Mesenteric fat pad (tissue), 1 donor: Measurements from ENCODE around the gene CRHBP. TPM values are rescaled to one million over a fixed set of nuclear protein-coding genes. Genes with fewer than 3 reads are reported as not detected.
"Not testable (repeated sequence)": the region's sequence is repeated elsewhere in the genome, so short reads cannot be mapped to it uniquely, and the experiment has no call there.

Experiments used
- DNase-seq: peaks from one replicate; pipeline ENCODE4 v3.0.0-alpha.2; 2020; ENCODE audit warnings: low spot score
- total RNA-seq: library from RNA; stranded (reverse); fragmentation: NEBNext Ultra II Directional; extraction: Animal tissue kit (Norgen Biotek cat#: 25700); gene quantifications from one replicate; pipeline ENCODE4 v1.2.1, GENCODE V29; 2021
- donor health status: DM: yes; HTN: yes; CAD: no.

CRHBP gene
- total RNA-seq, 1 donor from 2014 or later, result 4.9 TPM

DNA sequence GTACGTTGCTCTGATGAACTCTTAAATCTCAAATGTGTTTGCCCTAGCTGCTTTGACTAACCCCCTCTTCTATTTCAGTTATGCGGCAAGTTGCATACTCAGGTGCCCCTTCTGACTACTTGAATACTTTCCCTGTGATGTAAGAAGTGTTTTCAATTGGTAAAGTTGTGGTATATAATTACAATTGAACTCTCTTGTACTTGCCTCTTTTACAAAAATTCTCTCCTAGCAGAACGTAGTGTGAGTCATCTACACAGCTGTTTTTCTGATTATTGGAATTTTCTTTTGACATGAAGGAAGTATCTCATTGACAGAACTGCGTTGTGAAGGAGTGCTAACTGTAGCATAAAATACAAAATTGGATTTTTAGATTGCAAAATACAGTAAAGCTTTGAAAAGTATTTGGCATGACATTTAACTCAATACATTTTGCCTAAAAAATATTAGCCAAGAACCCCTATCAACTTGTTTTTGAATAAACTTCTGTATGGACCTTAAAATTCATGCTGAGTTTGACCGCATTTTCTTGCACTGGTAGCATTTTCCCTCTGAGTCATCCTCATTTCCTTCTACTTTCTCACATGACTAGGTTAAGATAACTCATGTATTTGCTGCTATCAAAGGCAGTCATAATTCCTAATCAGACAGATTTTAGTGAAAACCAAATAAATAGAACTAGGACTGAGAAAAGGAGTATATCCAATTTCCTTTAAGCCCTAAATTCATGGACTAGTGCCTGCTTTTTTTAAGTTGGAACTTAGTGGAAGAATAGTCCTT is 6.3 kb downstream of the CRHBP start:
- no peak for DNase-seq

- no peak for DNase-seq
Measured at GRCh38 chr5:76960004-76960625, 7.3 kb downstream of the CRHBP start.

GRCh38 chr5:76964060-76964459 is 11.2 kb downstream of the CRHBP start:
- DNase-seq, result no peak

- DNase-seq, result no peak
Measured at GRCh38 chr5:76971511-76971910, 18.7 kb downstream of the CRHBP start.

- no peak for DNase-seq
Measured at GRCh38 chr5:76972689-76973088, 19.8 kb downstream of the CRHBP start.

DNA sequence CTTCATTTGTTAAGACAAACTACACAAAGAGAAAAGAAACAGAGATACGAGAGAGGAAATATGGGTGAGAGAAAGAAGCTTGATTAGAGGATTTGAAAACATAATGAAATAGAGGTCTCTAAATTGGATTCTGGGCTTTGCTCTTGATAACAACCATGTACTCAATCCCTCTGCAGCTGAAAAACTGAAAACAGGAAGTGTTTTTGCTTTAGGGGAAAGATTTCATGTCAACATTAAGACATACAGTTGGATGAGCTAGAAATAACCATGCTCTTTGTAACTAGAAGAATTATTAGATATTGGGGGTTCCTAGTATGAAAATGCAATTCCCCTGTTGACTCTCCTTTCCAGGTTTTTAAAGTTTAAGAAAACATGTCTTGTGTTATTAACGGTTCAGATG is 21.9 kb downstream of the CRHBP start:
- DNase-seq, result no peak

GRCh38 chr5:76978869-76979268 is 26.0 kb downstream of the CRHBP start:
- no peak for DNase-seq

GRCh38 chr5:76980518-76981144 is 27.8 kb downstream of the CRHBP start:
- no peak for DNase-seq

DNA sequence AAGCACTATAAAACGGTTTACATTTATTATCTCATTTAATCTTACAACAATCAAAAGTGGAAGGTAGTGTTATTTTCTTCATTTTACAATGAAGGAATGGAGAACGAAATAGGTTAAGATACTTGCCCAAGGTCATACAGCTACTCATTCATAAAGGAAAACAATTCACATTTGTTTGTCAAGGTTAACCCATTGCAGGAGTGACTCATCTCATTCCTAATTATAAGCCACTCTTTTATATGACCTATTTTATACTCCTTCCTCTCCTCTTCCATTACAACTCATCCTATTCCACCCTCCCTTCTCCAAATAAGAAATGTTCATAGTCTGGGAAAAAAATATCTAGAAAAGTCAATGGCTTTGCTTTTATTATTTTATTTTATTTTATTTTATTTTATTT is 29.6 kb downstream of the CRHBP start:
- DNase-seq, result no peak

GRCh38 chr5:76983468-76983867 is 30.6 kb downstream of the CRHBP start:
- DNase-seq, result no peak

- no peak for DNase-seq
Measured at GRCh38 chr5:76986825-76987526, 34.1 kb downstream of the CRHBP start.

- no peak for DNase-seq
Measured at GRCh38 chr5:76990899-76991459, 38.1 kb downstream of the CRHBP start.

DNA sequence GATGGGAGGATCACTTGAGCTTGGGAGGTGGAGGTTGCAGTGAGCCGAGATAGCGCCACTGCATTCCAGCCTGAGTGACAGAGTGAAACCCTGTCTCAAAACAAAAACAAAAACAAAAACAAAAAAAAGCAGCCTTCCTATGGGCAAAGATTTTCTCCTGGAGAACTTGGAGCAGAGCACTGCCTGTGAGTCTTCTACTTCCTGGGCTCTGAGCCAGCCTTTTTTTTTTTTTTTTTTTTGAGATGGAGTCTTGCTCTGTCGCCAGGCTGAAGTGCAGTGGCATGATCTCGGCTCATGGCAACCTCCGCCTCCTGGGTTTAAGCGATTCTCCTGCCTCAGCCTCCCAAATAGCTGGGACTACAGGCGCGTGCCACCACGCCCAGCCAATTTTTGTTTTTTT is 40.6 kb downstream of the CRHBP start:
- not testable (repeated sequence) for DNase-seq

DNA sequence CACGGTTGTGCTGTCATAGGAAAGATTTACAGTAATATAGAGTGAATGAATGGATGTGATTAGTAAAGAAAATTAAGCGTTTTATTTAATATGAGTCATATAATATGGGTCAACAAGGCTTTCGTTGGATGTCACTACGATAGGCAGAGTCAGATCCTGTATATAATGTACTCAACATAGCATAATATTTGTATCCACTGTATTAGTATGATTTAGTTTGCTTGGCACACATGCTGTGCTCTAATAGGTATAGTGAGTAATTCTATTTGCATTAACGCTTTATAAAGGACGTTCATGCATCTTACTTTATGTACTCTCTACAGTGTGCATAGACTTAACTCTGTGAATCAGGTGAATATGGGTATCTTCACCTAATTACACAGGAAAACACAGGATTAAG is 41.5 kb downstream of the CRHBP start:
- DNase-seq, result no peak

- DNase-seq, result not testable (repeated sequence)
Measured at GRCh38 chr5:76998251-76998650, 45.4 kb downstream of the CRHBP start.

- DNase-seq, result no peak
Measured at GRCh38 chr5:76999451-76999850, 46.6 kb downstream of the CRHBP start.

DNA sequence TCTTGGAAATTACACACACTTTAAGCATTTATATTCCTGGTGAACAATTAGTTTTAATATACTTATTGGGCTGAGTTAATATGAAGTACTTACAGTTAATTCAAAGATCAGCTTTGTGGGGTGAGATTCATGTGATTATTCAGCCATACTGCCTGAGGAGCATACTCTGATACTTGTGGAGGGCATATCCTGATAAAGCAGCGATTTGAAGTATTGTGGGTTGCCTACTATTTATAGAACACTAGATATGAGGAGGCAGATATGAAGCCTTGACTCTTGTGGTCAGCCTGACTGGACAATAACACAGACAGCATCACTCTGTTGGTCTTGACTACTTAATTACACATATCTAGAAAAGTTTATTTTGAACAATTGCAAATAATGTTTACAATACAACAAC is 50.4 kb downstream of the CRHBP start:
- no peak for DNase-seq

DNA sequence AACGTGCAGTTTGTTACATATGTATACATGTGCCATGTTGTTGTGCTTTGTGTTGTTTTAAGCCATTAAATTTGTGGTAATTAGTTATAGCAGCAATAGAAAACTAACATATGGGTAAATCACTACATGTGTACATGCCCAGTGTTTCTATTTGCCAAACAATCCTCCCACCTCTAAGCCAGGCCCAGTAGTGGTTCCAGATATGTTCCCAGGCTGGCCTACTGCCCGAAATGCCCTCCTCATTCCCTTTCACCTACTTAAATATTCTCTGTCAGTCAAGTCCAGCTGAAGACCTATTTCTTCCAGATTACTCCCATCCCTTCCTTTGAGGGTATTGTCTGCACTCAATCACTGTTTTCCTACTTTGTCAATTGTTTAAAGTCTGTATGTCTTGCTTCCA is 53.3 kb downstream of the CRHBP start:
- DNase-seq, result no peak

DNA sequence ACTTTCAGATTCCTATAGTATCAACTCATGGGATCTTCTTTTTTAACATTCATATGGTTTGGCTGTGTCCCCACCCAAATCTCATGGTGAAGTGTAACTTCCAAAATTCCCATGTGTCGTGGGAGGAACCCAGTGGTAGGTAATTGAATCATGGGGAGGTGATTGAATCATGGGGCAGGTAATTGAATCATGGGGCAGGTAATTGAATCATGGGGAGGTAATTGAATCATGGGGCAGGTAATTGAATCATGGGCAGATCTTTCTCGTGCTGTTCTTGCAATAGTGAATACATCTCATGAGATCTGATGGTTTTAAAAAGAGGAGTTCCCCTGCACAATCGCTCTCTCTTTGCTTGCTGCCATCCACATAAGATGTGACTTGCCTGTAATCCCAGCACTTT is 55.6 kb downstream of the CRHBP start:
- DNase-seq, result no peak

GRCh38 chr5:77010243-77010642 is 57.4 kb downstream of the CRHBP start:
- no peak for DNase-seq

GRCh38 chr5:77011498-77011897 is 58.7 kb downstream of the CRHBP start:
- no peak for DNase-seq

DNA sequence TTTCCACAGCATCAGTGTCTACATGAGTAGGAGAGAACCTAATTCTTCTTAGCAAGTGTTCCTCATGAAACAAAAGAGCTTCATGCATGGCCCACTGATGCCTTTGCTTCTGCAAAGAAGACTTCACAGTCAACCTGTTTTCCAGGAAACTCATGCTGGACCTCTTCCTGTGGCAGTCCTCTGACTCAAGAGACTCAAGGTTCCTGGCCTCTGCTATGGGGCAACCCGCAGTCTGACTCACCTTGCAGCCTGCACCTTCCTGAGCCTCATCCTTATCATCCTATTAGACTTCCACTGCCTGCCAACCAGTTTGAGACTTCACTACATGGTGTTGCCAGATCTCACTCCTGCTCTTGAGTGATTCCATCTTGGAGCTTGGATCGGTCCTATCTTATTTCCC is 59.8 kb downstream of the CRHBP start:
- DNase-seq, result no peak
